ENCODE measurements around the gene EDC4. TPM values are rescaled to one million over a fixed set of nuclear protein-coding genes. Genes with fewer than 3 reads are reported as not detected.

EDC4 gene
- total and polyA plus RNA-seq, 2 of the 8 experiments (the other 6 are each of a cell fraction or from before 2014, with no cell fraction given) = 58.5 to 72.7 TPM

GRCh38 chr16:67843343-67843765 lies 29.5 kb upstream of the EDC4 start (continued):
- TF ChIP-seq ASH2L (IDR thresholded peaks at IDR 0.05; ENCODE audit: low read length) (no peak), EZH2 (IDR thresholded peaks at IDR 0.05; ENCODE audit: low read depth, low read length, severe bottlenecking) (no peak), CBX8 (IDR thresholded peaks at IDR 0.05; ENCODE audit: borderline replicate concordance, low read depth, low read length) (no peak), CEBPB (IDR thresholded peaks at IDR 0.05; ENCODE audit: low read depth, low read length) (no peak), RFX5 (IDR thresholded peaks at IDR 0.05; ENCODE audit: borderline replicate concordance, low read depth, low read length) (no peak), SAP30 (IDR thresholded peaks at IDR 0.05; ENCODE audit: insufficient read depth, insufficient replicate concordance, low read length) (no peak)

Data from H1 (cell line).